ENCODE results near the gene GALNT10. TPM values are rescaled to one million over a fixed set of nuclear protein-coding genes. Genes with fewer than 3 reads are reported as not detected.
A peak's percentile ranks its signal among the peaks of the same experiment; 100 is the strongest.

GALNT10 gene
- total and polyA plus RNA-seq, 8 donors, result 5.3 to 76.4 (median 27.4) TPM

GRCh38 chr5:154278908-154279307 is 88.4 kb downstream of the GALNT10 start:
- no peak overlapping the region for H3K27ac ChIP-seq
- H3K36me3 ChIP-seq, result no peaks in the 10 kb centered on the region
- intact Hi-C loops (cut with DNase I; ENCODE audit: low total_unique reads), result no loop called here
- TF ChIP-seq EP300 (IDR thresholded peaks at IDR 0.05) (no peak), POLR2A (IDR thresholded peaks at IDR 0.05) (no peak), POLR2AphosphoS5 (IDR thresholded peaks at IDR 0.05) (no peak), CTCF (IDR thresholded peaks at IDR 0.05) (no peak)
- no peak overlapping the region for H3K4me3 ChIP-seq
- peaks cover 5 to 25% (median 13%) of the 10 kb centered on the region in 4 donors for H3K4me1 ChIP-seq
- no peaks in the 10 kb centered on the region for H3K9me3 ChIP-seq
- no peaks in the 10 kb centered on the region for H3K27me3 ChIP-seq
- DNase-seq, result no peak

GRCh38 chr5:154284433-154284832 is 93.9 kb downstream of the GALNT10 start:
- H3K27ac ChIP-seq, result no peak overlapping the region
- peaks cover 30 to 53% (median 44%) of the 10 kb centered on the region in 4 donors for H3K4me1 ChIP-seq
- H3K27me3 ChIP-seq, result no peaks in the 10 kb centered on the region
- WGBS, 5 donors, result 69 to 79% (median 77%) methylated on average over 2 of the region's 2 CpGs
- TF ChIP-seq POLR2AphosphoS5 (IDR thresholded peaks at IDR 0.05) (no peak), POLR2A (IDR thresholded peaks at IDR 0.05) (no peak), EP300 (IDR thresholded peaks at IDR 0.05) (no peak), CTCF (IDR thresholded peaks at IDR 0.05) (no peak)
- DNase-seq, result no peak
- H3K36me3 ChIP-seq, result no peaks in the 10 kb centered on the region
- no peaks in the 10 kb centered on the region for H3K9me3 ChIP-seq
- H3K4me3 ChIP-seq, result no peak overlapping the region
- intact Hi-C loops (cut with DNase I; ENCODE audit: low total_unique reads), result no loop called here

- Histone ChIP-seq H3K9me3 (no peaks in the 10 kb centered on the region), H3K4me1 (peaks cover 30 to 66% (median 49%) of the 10 kb centered on the region in 4 donors), H3K27ac (peak overlapping the region; percentile 73 to 88 (median 75)), H3K4me3 (no peak overlapping the region), H3K27me3 (no peaks in the 10 kb centered on the region), H3K36me3 (no peaks in the 10 kb centered on the region)
- no peak for TF ChIP-seq POLR2A (IDR thresholded peaks at IDR 0.05)
- TF ChIP-seq POLR2AphosphoS5 (IDR thresholded peaks at IDR 0.05), result no peak
- TF ChIP-seq CTCF (IDR thresholded peaks at IDR 0.05), result no peak
- no peak for TF ChIP-seq EP300 (IDR thresholded peaks at IDR 0.05)
- intact Hi-C loops (cut with DNase I; ENCODE audit: low total_unique reads), result no loop called here
- DNase-seq, result no peak
- WGBS, 5 donors, result 50 to 78% (median 62%) methylated on average over 4 of the region's 4 CpGs
Measured at GRCh38 chr5:154285661-154286408, 95.3 kb downstream of the GALNT10 start.

- intact Hi-C loops (cut with DNase I; ENCODE audit: low total_unique reads), result no loop called here
- Histone ChIP-seq H3K27me3 (no peaks in the 10 kb centered on the region), H3K36me3 (no peaks in the 10 kb centered on the region), H3K4me1 (peaks cover 30 to 71% (median 49%) of the 10 kb centered on the region in 4 donors), H3K27ac (peak overlapping the region; percentile 73 to 88 (median 82)), H3K9me3 (no peaks in the 10 kb centered on the region), H3K4me3 (no peak overlapping the region)
- WGBS, 5 donors, result 26 to 45% (median 31%) methylated on average over 3 of the region's 3 CpGs
- DNase-seq, result no peak
- TF ChIP-seq EP300 (IDR thresholded peaks at IDR 0.05) (no peak), POLR2A (IDR thresholded peaks at IDR 0.05) (no peak), POLR2AphosphoS5 (IDR thresholded peaks at IDR 0.05) (peak in 1 of 3 donors; percentile 21)
Measured at GRCh38 chr5:154286557-154286956, 96.0 kb downstream of the GALNT10 start.

- Histone ChIP-seq H3K27ac (peak overlapping the region; percentile 73 to 88 (median 82)), H3K27me3 (no peaks in the 10 kb centered on the region), H3K4me1 (peaks cover 30 to 71% (median 51%) of the 10 kb centered on the region in 4 donors), H3K9me3 (no peaks in the 10 kb centered on the region), H3K36me3 (no peaks in the 10 kb centered on the region), H3K4me3 (no peak overlapping the region)
- 25 to 44% (median 30%) methylated on average over 5 of the region's 5 CpGs for WGBS, 5 donors
- TF ChIP-seq CTCF (IDR thresholded peaks at IDR 0.05) (no peak), POLR2AphosphoS5 (IDR thresholded peaks at IDR 0.05) (peak; percentile 8 to 86 (median 30))
- peak; percentile 61 to 86 for DNase-seq
- intact Hi-C loops (cut with DNase I; ENCODE audit: low total_unique reads), result no loop called here
Measured at GRCh38 chr5:154287136-154287535, 96.6 kb downstream of the GALNT10 start.

Data from stomach (tissue), 9 donors.